ENCODE measurements around the gene CEP250.

The CEP250 gene

DNA sequence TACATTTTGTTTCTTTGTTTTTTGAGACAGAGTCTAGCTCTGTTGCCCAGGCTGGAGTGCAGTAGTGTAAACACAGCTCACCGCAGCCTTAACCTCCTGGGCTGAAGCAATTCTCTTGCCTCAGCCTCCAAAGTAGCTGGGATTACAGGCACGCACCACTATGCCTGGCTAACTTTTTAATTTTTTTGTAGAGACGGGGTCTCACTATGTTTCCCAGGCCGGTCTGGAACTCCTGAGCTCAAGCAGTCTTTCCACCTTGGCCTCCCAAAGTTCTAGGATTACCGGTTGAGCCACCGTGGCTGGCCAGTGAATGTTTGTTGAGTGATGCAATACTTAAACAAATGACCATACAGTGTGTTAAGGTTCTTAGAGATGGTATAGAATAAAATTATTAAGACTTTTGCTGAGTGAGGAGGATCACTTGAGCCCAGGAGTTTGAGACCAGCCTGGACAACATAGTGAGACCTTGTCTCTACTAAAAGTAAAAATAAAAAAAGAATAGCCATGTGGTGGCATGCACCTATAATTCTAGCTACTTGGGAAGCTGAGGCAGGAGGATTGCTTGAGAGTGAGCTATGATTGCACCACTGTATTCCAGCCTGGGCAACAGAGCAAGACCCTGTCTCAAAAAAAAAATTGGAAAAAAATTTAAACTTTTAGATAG lies 13.4 kb downstream of the CEP250 start:
- DNase-seq (ENCODE audit: low read depth, low spot score), result no peak
- H3K4me3 ChIP-seq (ENCODE audit: low read length), result no peak overlapping the region
- no peaks in the 10 kb centered on the region for H3K4me1 ChIP-seq (ENCODE audit: control insufficient read depth, insufficient read depth, low read length)
- no CpG with 5 or more reads among the region's 6 CpGs for WGBS (ENCODE audit: insufficient coverage, insufficient read length)
- H3K27me3 ChIP-seq (ENCODE audit: control insufficient read depth, insufficient read depth, low read length), result no peaks in the 10 kb centered on the region
- H3K9me3 ChIP-seq (ENCODE audit: control insufficient read depth, insufficient read depth, low read length), result no peaks in the 10 kb centered on the region
- peaks cover 18% of the 10 kb centered on the region for H3K36me3 ChIP-seq (ENCODE audit: control insufficient read depth, insufficient read depth, low read length)
- no peak overlapping the region for H3K27ac ChIP-seq (ENCODE audit: low read length)

DNA sequence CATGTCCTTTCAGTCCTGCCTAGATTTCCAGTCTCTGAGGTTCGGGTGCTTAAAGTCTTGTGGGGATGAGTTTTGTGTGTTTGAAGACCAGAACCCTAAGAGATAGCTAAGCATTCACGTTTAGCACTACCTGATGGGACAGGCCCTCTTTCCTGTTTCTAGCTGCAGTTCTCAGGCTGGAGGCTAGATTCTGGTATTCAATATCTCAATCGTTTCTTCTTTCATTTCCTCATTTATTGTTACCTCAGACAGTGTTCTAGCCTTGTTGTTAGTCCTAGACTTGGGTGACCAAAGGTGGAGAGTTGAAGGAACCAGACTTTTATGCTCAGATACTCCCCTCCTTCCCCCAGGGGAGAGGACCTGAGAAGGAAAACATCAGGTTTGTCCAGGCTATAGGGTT lies 16.8 kb downstream of the CEP250 start:
- H3K9me3 ChIP-seq (ENCODE audit: control insufficient read depth, insufficient read depth, low read length), result no peaks in the 10 kb centered on the region
- H3K27me3 ChIP-seq (ENCODE audit: control insufficient read depth, insufficient read depth, low read length), result no peaks in the 10 kb centered on the region
- H3K4me3 ChIP-seq (ENCODE audit: low read length), result no peak overlapping the region
- WGBS (ENCODE audit: insufficient coverage, insufficient read length), result no CpG with 5 or more reads among the region's 3 CpGs
- H3K27ac ChIP-seq (ENCODE audit: low read length), result no peak overlapping the region
- DNase-seq (ENCODE audit: low read depth, low spot score), result no peak
- H3K36me3 ChIP-seq (ENCODE audit: control insufficient read depth, insufficient read depth, low read length), result peaks cover 20% of the 10 kb centered on the region
- no peaks in the 10 kb centered on the region for H3K4me1 ChIP-seq (ENCODE audit: control insufficient read depth, insufficient read depth, low read length)

DNA sequence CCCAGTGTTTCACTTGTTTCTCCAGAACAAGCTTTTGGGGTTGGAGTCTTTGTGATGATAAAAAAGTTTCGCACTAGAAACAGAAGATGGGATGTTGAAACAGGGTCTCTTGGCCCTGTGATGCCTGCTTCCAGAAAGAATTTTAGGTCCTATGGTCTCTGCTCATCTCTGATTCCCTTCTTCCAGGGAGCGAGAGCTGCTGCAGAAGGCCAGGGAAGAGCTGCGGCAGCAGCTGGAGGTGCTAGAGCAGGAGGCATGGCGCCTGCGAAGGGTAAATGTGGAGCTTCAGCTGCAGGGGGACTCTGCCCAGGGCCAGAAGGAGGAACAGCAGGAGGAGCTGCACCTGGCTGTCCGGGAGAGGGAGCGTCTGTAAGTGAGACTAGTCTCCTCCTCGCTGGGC lies 18.3 kb downstream of the CEP250 start:
- DNase-seq (ENCODE audit: low read depth, low spot score), result no peak
- Histone ChIP-seq H3K27me3 (ENCODE audit: control insufficient read depth, insufficient read depth, low read length) (no peaks in the 10 kb centered on the region), H3K9me3 (ENCODE audit: control insufficient read depth, insufficient read depth, low read length) (no peaks in the 10 kb centered on the region), H3K4me3 (ENCODE audit: low read length) (no peak overlapping the region), H3K27ac (ENCODE audit: low read length) (no peak overlapping the region), H3K4me1 (ENCODE audit: control insufficient read depth, insufficient read depth, low read length) (no peaks in the 10 kb centered on the region), H3K36me3 (ENCODE audit: control insufficient read depth, insufficient read depth, low read length) (peaks cover 23% of the 10 kb centered on the region)
- no CpG with 5 or more reads among the region's 8 CpGs for WGBS (ENCODE audit: insufficient coverage, insufficient read length)

DNA sequence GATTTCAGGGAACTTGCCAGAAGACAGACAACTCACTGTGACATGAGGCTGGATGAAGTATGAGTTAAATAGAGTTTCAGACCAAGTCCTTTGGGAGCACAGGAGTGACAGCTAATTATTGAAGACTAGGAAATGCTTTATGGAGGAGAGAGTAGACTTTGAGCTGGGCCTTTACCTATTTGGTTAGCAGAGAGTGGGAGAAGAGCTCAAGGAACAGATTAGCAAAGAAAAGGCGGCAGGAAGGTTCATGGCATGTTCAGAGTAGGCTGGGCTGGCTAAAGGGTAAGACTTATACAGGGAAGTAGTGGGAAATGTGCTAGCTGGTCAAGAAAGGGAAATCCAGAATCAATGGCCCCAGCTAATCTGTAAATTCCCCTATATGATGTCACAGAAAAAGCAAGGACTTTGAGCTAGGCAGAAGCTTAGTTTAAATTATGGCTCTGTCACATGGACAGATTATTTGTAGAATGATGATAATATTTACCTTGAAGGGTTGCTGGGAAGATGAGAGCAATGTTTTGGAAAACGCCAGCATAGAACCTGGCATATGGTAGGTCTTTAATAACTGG lies 19.0 kb downstream of the CEP250 start:
- DNase-seq (ENCODE audit: low read depth, low spot score), result no peak
- Histone ChIP-seq H3K27ac (ENCODE audit: low read length) (no peak overlapping the region), H3K4me3 (ENCODE audit: low read length) (no peak overlapping the region), H3K9me3 (ENCODE audit: control insufficient read depth, insufficient read depth, low read length) (no peaks in the 10 kb centered on the region), H3K4me1 (ENCODE audit: control insufficient read depth, insufficient read depth, low read length) (no peaks in the 10 kb centered on the region), H3K27me3 (ENCODE audit: control insufficient read depth, insufficient read depth, low read length) (no peaks in the 10 kb centered on the region), H3K36me3 (ENCODE audit: control insufficient read depth, insufficient read depth, low read length) (peaks cover 29% of the 10 kb centered on the region)
- WGBS (ENCODE audit: insufficient coverage, insufficient read length), result no CpG with 5 or more reads among the region's 2 CpGs

DNA sequence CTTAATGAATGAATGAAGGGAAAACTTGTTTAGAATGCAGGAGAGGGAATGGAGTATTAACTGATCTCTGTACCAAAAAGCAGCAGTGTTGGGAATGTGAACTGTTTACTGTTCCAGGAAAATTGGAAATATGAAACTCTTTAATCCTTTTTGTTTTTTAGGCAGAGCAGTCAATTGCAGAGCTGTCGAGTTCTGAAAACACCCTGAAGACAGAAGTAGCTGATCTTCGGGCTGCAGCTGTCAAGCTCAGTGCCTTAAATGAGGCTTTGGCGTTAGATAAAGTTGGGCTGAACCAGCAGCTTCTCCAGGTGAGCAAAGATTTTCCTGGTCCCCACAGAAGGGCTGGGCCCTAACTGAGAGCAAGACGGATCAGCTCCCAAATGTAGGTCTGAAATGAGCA lies 20.9 kb downstream of the CEP250 start:
- H3K27me3 ChIP-seq (ENCODE audit: control insufficient read depth, insufficient read depth, low read length), result no peaks in the 10 kb centered on the region
- no peaks in the 10 kb centered on the region for H3K9me3 ChIP-seq (ENCODE audit: control insufficient read depth, insufficient read depth, low read length)
- H3K36me3 ChIP-seq (ENCODE audit: control insufficient read depth, insufficient read depth, low read length), result peaks cover 35% of the 10 kb centered on the region
- H3K4me3 ChIP-seq (ENCODE audit: low read length), result no peak overlapping the region
- no peak overlapping the region for H3K27ac ChIP-seq (ENCODE audit: low read length)
- DNase-seq (ENCODE audit: low read depth, low spot score), result no peak
- no peaks in the 10 kb centered on the region for H3K4me1 ChIP-seq (ENCODE audit: control insufficient read depth, insufficient read depth, low read length)
- no CpG with 5 or more reads among the region's 4 CpGs for WGBS (ENCODE audit: insufficient coverage, insufficient read length)

DNA sequence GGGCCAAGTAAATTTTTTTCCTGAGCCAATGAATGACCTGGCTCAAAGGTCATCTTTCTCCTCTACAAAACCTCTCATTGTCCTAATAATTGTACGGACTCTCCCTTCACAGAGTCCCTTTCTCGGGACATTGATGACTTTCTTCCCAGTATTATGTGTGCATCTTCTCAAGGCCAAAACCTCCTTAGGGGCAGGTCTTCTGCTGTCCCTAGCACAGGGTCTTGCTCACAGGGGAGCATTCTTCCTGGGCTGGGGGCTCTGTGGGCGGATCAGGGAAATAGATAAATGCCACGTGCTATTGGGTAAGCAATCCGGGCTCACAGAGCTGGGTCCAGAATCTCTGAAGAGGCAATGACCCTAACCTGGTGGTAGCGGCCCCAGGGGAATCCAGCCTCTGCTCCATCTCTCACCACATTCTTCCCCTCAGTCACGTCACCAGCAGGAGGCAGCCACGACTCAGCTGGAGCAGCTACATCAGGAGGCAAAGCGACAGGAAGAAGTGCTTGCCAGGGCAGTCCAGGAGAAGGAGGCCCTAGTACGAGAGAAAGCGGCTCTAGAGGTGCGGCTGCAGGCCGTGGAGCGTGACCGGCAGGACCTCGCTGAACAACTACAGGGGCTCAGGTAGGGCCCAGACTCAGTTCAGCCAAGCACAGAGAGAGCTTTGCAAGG lies 23.5 kb downstream of the CEP250 start:
- H3K27ac ChIP-seq (ENCODE audit: low read length), result no peak overlapping the region
- no CpG with 5 or more reads among the region's 16 CpGs for WGBS (ENCODE audit: insufficient coverage, insufficient read length)
- H3K36me3 ChIP-seq (ENCODE audit: control insufficient read depth, insufficient read depth, low read length), result peaks cover 29% of the 10 kb centered on the region
- peak; percentile 5 for DNase-seq (ENCODE audit: low read depth, low spot score)
- H3K4me3 ChIP-seq (ENCODE audit: low read length), result no peak overlapping the region
- no peaks in the 10 kb centered on the region for H3K4me1 ChIP-seq (ENCODE audit: control insufficient read depth, insufficient read depth, low read length)
- H3K9me3 ChIP-seq (ENCODE audit: control insufficient read depth, insufficient read depth, low read length), result no peaks in the 10 kb centered on the region
- H3K27me3 ChIP-seq (ENCODE audit: control insufficient read depth, insufficient read depth, low read length), result no peaks in the 10 kb centered on the region

DNA sequence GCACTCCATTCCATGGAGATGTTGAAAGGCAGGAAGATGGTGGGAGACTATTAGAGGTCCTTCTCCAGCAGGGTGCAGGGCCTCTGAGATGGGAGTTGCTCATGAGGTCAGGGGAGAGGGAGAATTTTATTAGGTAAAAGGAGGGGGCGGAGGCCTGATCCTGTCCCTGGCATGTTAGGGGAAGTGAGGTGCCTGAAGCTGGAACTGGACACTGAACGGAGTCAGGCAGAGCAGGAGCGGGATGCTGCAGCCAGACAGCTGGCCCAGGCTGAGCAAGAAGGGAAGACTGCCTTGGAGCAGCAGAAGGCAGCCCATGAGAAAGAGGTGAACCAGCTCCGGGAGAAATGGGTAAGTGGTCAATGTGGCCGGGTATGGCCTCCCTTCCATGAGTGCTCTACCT lies 24.4 kb downstream of the CEP250 start:
- no CpG with 5 or more reads among the region's 5 CpGs for WGBS (ENCODE audit: insufficient coverage, insufficient read length)
- peaks cover 28% of the 10 kb centered on the region for H3K36me3 ChIP-seq (ENCODE audit: control insufficient read depth, insufficient read depth, low read length)
- no peaks in the 10 kb centered on the region for H3K4me1 ChIP-seq (ENCODE audit: control insufficient read depth, insufficient read depth, low read length)
- no peak overlapping the region for H3K27ac ChIP-seq (ENCODE audit: low read length)
- no peaks in the 10 kb centered on the region for H3K9me3 ChIP-seq (ENCODE audit: control insufficient read depth, insufficient read depth, low read length)
- no peaks in the 10 kb centered on the region for H3K27me3 ChIP-seq (ENCODE audit: control insufficient read depth, insufficient read depth, low read length)
- DNase-seq (ENCODE audit: low read depth, low spot score), result no peak
- H3K4me3 ChIP-seq (ENCODE audit: low read length), result no peak overlapping the region

DNA sequence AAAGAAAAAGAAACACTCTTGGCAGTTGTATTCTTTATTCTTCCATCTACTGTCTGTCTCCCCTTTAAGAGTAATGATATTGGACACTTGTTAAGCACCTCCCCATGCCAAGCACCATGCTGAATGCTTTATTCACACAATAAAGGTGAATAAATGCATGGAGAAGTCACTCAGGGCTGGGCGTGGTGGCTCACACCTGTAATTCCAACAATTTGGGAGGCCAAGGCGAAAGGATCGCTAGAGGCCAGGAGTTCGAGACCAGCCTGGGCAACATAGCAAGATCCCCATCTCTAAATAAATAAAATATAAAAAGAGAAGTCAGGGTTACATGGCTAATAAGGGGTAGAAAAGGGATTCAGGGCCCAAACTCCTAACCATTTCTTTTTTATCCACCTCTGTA lies 32.1 kb downstream of the CEP250 start:
- Histone ChIP-seq H3K27ac (ENCODE audit: low read length) (no peak overlapping the region), H3K36me3 (ENCODE audit: control insufficient read depth, insufficient read depth, low read length) (peaks cover 10% of the 10 kb centered on the region; the same call in 1 of the 2 replicates), H3K9me3 (ENCODE audit: control insufficient read depth, insufficient read depth, low read length) (no peaks in the 10 kb centered on the region), H3K4me1 (ENCODE audit: control insufficient read depth, insufficient read depth, low read length) (no peaks in the 10 kb centered on the region), H3K27me3 (ENCODE audit: control insufficient read depth, insufficient read depth, low read length) (no peaks in the 10 kb centered on the region), H3K4me3 (ENCODE audit: low read length) (no peak overlapping the region)
- no peak for DNase-seq (ENCODE audit: low read depth, low spot score)
- WGBS (ENCODE audit: insufficient coverage, insufficient read length), result no CpG with 5 or more reads among the region's 4 CpGs

DNA sequence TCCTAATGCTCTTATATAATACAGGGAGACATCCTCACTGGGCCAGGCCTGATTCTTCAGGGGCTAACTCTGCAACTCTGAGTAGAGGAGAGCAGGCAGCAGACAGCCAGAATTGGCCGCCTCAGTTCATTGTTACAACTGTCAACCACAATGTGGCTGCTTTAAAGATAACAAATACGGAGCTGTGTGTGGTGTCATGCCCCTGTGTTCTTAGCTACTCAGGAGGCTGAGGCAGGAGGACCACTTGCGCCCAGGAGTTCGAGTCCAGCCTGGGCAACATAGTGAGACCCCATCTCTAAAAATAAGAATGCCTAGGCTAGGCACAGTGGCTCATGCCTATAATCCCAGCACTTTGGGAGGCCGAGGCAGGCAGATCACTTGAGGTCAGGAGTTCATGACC lies 34.3 kb downstream of the CEP250 start:
- no CpG with 5 or more reads among the region's 5 CpGs for WGBS (ENCODE audit: insufficient coverage, insufficient read length)

DNA sequence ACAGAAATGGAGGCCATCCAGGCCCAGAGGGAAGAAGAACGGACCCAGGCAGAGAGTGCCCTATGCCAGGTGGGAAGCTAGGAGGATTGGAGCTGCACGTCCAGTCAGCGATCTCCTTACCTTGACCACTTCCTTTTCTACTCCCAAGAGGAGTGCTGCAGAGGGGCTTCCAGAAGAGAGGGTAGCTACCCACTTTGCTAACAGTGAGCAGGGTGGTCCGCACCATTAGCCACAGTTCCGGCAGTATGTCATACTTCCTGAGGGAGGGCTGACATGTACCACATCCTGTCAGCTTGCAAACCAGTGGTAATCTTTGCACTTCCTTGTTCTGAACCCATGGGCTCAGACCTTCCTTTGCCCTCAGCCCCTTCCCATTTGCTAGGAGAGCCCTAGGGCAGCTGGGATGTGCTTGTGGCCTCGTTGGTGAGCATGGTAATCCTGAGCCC lies 35.4 kb downstream of the CEP250 start:
- WGBS (ENCODE audit: insufficient coverage, insufficient read length), result no CpG with 5 or more reads among the region's 6 CpGs
- H3K27me3 ChIP-seq (ENCODE audit: control insufficient read depth, insufficient read depth, low read length), result no peaks in the 10 kb centered on the region
- H3K4me1 ChIP-seq (ENCODE audit: control insufficient read depth, insufficient read depth, low read length), result no peaks in the 10 kb centered on the region
- H3K9me3 ChIP-seq (ENCODE audit: control insufficient read depth, insufficient read depth, low read length), result no peaks in the 10 kb centered on the region
- peaks cover 19% of the 10 kb centered on the region; the same call in 1 of the 2 replicates for H3K36me3 ChIP-seq (ENCODE audit: control insufficient read depth, insufficient read depth, low read length)
- no peak overlapping the region for H3K4me3 ChIP-seq (ENCODE audit: low read length)
- no peak overlapping the region for H3K27ac ChIP-seq (ENCODE audit: low read length)
- no peak for DNase-seq (ENCODE audit: low read depth, low spot score)

More for the DNA sequence above, 34.3 kb downstream of the CEP250 start:
- H3K27ac ChIP-seq (ENCODE audit: low read length), result no peak overlapping the region
- no peak overlapping the region for H3K4me3 ChIP-seq (ENCODE audit: low read length)
- H3K27me3 ChIP-seq (ENCODE audit: control insufficient read depth, insufficient read depth, low read length), result no peaks in the 10 kb centered on the region
- no peak for DNase-seq (ENCODE audit: low read depth, low spot score)
- no peaks in the 10 kb centered on the region for H3K4me1 ChIP-seq (ENCODE audit: control insufficient read depth, insufficient read depth, low read length)
- H3K9me3 ChIP-seq (ENCODE audit: control insufficient read depth, insufficient read depth, low read length), result no peaks in the 10 kb centered on the region
- H3K36me3 ChIP-seq (ENCODE audit: control insufficient read depth, insufficient read depth, low read length), result peaks cover 18% of the 10 kb centered on the region; the same call in 1 of the 2 replicates
